SK-N-SH (cell line): ENCODE measurements around the gene PSMB2. TPM values are rescaled to one million over a fixed set of nuclear protein-coding genes. Genes with fewer than 3 reads are reported as not detected.

Experiments used
- CTCF ChIA-PET: fragments of 300-600, 350-600 bp; formaldehyde crosslinking; extraction: SDS; loops from one replicate; lab custom pipeline; 2021; lab: Yijun Ruan, JAX
- POLR2A ChIA-PET: fragments of 350-600 bp; sonication (Branson Sonifier 250); formaldehyde crosslinking; extraction: SDS; loops from one replicate; lab custom pipeline; 2020; ENCODE audit warnings: antibody characterized with exemption, inconsistent platforms; lab: Yijun Ruan, JAX
- DNase-seq: peaks from one replicate; pipeline ENCODE4 v3.0.0; 2012
- H2AFZ ChIP-seq: fragments of 200-600 bp; sonication (generic); 2 replicates; pipeline ENCODE4 v1.8.1; 2016; ENCODE audit warnings: antibody characterized with exemption, mild to moderate bottlenecking, low read depth
- H3F3A ChIP-seq: fragments of 200-600 bp; sonication (generic); replicated peaks from 2 replicates; pipeline ENCODE3; 2016; ENCODE audit warnings: antibody characterized with exemption, mild to moderate bottlenecking; ENCODE audit not compliant: insufficient read depth
- H3K27ac ChIP-seq, 2 experiments: fragments of 200-500 bp in 1 of 2; fragments of 200-600 bp in 1 of 2; sonication (Bioruptor generic) in 1 of 2; sonication (generic), shearing (Covaris generic) in 1 of 2; 2 replicates each; pipeline versions ENCODE4 v1.5.1 to v1.6.1; 2014 to 2016; ENCODE audit warnings: low read depth in 2 of 2, inconsistent platforms in 1 of 2, low read length in 1 of 2, mild to moderate bottlenecking in 1 of 2, mixed read lengths in 1 of 2
- H3K27me3 ChIP-seq: fragments of 200-600 bp; sonication (generic), shearing (Covaris generic); 2 replicates; pipeline ENCODE4 v1.6.1; 2016; ENCODE audit warnings: mixed run types; ENCODE audit not compliant: insufficient read depth
- H3K36me3 ChIP-seq, 2 experiments: fragments of 200-500 bp in 1 of 2; fragments of 200-600 bp in 1 of 2; sonication (Bioruptor generic) in 1 of 2; sonication (generic) in 1 of 2; replicated peaks in 1 of 2; 2 replicates each; pipeline versions ENCODE3 to v1.5.1; 2014 to 2016; ENCODE audit warnings: low read length in 1 of 2, mild to moderate bottlenecking in 1 of 2; ENCODE audit not compliant: insufficient read depth in 2 of 2, control insufficient read depth in 1 of 2
- H3K4me1 ChIP-seq, 2 experiments: fragments of 200-500 bp in 1 of 2; fragments of 200-600 bp in 1 of 2; sonication (Bioruptor generic) in 1 of 2; sonication (generic), shearing (Covaris generic) in 1 of 2; 2 replicates each; pipeline versions ENCODE4 v1.5.1 to v1.6.1; 2014 to 2016; ENCODE audit warnings: low read depth in 1 of 2, low read length in 1 of 2, mixed run types in 1 of 2; ENCODE audit not compliant: insufficient read depth in 2 of 2, control insufficient read depth in 1 of 2
- H3K4me2 ChIP-seq: fragments of 200-600 bp; sonication (generic), shearing (Covaris generic); 2 replicates; pipeline ENCODE4 v1.6.1; 2017; ENCODE audit warnings: mixed run types
- H3K4me3 ChIP-seq, 2 experiments: fragments of 200-500 bp in 1 of 2; fragments of 200-600 bp in 1 of 2; sonication (Bioruptor generic) in 1 of 2; sonication (generic), shearing (Covaris generic) in 1 of 2; 2 replicates each; pipeline versions ENCODE4 v1.5.1 to v1.8.1; 2014 to 2016; ENCODE audit warnings: low read depth in 2 of 2, inconsistent platforms in 1 of 2, low read length in 1 of 2, mild to moderate bottlenecking in 1 of 2, mixed read lengths in 1 of 2, moderate library complexity in 1 of 2
- H3K79me2 ChIP-seq: fragments of 200-600 bp; sonication (generic); 2 replicates; pipeline ENCODE4 v1.8.1; 2017; ENCODE audit warnings: mild to moderate bottlenecking; ENCODE audit not compliant: insufficient read depth
- H3K9ac ChIP-seq: fragments of 200-600 bp; sonication (generic); 2 replicates; pipeline ENCODE4 v1.6.1; 2017; ENCODE audit warnings: mixed run types
- H3K9me2 ChIP-seq: fragments of 200-600 bp; sonication (generic); 2 replicates; pipeline ENCODE4 v1.6.1; 2017; ENCODE audit warnings: mixed run types
- H3K9me3 ChIP-seq: fragments of 200-600 bp; sonication (generic); 2 replicates; pipeline ENCODE4 v1.6.1; 2017; ENCODE audit warnings: mixed run types, mild to moderate bottlenecking, moderate library complexity
- H4K20me1 ChIP-seq: fragments of 200-600 bp; sonication (generic); 2 replicates; pipeline ENCODE4 v1.6.1; 2017; ENCODE audit warnings: mild to moderate bottlenecking, mixed run types; ENCODE audit not compliant: insufficient read depth
- ELF1 ChIP-seq: IDR thresholded peaks from 2 replicates; pipeline ENCODE4 v1.4.0; 2012
- EP300 ChIP-seq, 2 experiments: IDR thresholded peaks; 2 replicates each; pipeline versions ENCODE4 v1.4.0 to v1.6.1; 2012; ENCODE audit warnings: borderline replicate concordance in 1 of 2, low read depth in 1 of 2, low read length in 1 of 2
- FOSL2 ChIP-seq: IDR thresholded peaks from 2 replicates; pipeline ENCODE4 v1.4.0; 2012; ENCODE audit warnings: low read depth, mild to moderate bottlenecking, moderate library complexity, borderline replicate concordance
- FOXM1 ChIP-seq: IDR thresholded peaks from 2 replicates; pipeline ENCODE4 v1.4.0; 2012; ENCODE audit warnings: low read depth, mild to moderate bottlenecking
- GATA2 ChIP-seq: sonication (generic); formaldehyde crosslinking; IDR thresholded peaks from 2 replicates; pipeline ENCODE4 v1.5.0; 2020; ENCODE audit warnings: mild to moderate bottlenecking, missing genetic modification reagents
- MXI1 ChIP-seq: IDR thresholded peaks from 2 replicates; pipeline ENCODE4 v1.6.1; 2012; ENCODE audit warnings: mild to moderate bottlenecking, low read depth, low read length, improper control_type of control experiment
- NFIC ChIP-seq: IDR thresholded peaks from 2 replicates; pipeline ENCODE4 v1.4.0; 2012; ENCODE audit warnings: borderline replicate concordance
- RAD21 ChIP-seq: IDR thresholded peaks from 2 replicates; pipeline ENCODE4 v1.6.1; 2012; ENCODE audit warnings: mild to moderate bottlenecking, low read length
- REST ChIP-seq: IDR thresholded peaks from 2 replicates; pipeline ENCODE4 v1.6.1; 2012; ENCODE audit warnings: mild to moderate bottlenecking, low read depth, low read length, moderate library complexity
- RFX5 ChIP-seq: IDR thresholded peaks from 2 replicates; pipeline ENCODE4 v1.6.1; 2012; ENCODE audit warnings: mild to moderate bottlenecking, improper control_type of control experiment, low read length
- RXRA ChIP-seq: IDR thresholded peaks from 2 replicates; pipeline ENCODE4 v1.4.0; 2012; ENCODE audit warnings: low read depth, mild to moderate bottlenecking, borderline replicate concordance
- SIN3A ChIP-seq: IDR thresholded peaks from 2 replicates; pipeline ENCODE4 v1.6.1; 2012; ENCODE audit warnings: low read depth, mild to moderate bottlenecking, low read length, moderate library complexity, borderline replicate concordance
- TCF12 ChIP-seq: IDR thresholded peaks from 2 replicates; pipeline ENCODE4 v1.4.0; 2012
- TEAD4 ChIP-seq: IDR thresholded peaks from 2 replicates; pipeline ENCODE4 v1.4.0; 2012; ENCODE audit warnings: mild to moderate bottlenecking, borderline replicate concordance; ENCODE audit not compliant: insufficient read depth
- YY1 ChIP-seq: IDR thresholded peaks from 2 replicates; pipeline ENCODE4 v1.4.0; 2012; ENCODE audit warnings: low read depth, mild to moderate bottlenecking
- WGBS: methylation state at CpG from one replicate; pipeline ENCODE4 v1.1.6; 2017; ENCODE audit warnings: low lambda C conversion rate; 5-methylcytosine and 5-hydroxymethylcytosine counted together
- polyA plus RNA-seq, 3 experiments: library from polyadenylated mRNA; depleted of rRNA; stranded (reverse); fragments of >200 nt; gene quantifications; 2 replicates each; pipeline ENCODE4 v1.2.3, GENCODE V29; 2012
- TF ChIP-seq, protein P1 (sequence below): fragments of 150-350 bp; IDR thresholded peaks from 2 replicates; pipeline ENCODE4 v1.6.1; 2016; ENCODE audit warnings: mild to moderate bottlenecking, low read depth, low read length
- TF ChIP-seq, protein P2 (sequence below): fragments of 150-350 bp; IDR thresholded peaks from 2 replicates; pipeline ENCODE4 v1.6.1; 2017; ENCODE audit warnings: antibody characterized with exemption, low read length, low read depth, borderline replicate concordance
- TF ChIP-seq, protein P3 (sequence below): IDR thresholded peaks from 2 replicates; pipeline ENCODE4 v1.4.0; 2012; ENCODE audit warnings: low read depth, borderline replicate concordance

PSMB2 gene
- polyA plus RNA-seq, 1 of the 3 experiments (the other 2 are of a cell fraction): 83.5 TPM

GRCh38 chr1:35592991-35593769 lies 48.1 kb downstream of the PSMB2 start:
- 93% methylated on average over 8 of the region's 8 CpGs for WGBS
- no peaks in the 10 kb centered on the region for H3K79me2 ChIP-seq
- H4K20me1 ChIP-seq: no peaks in the 10 kb centered on the region
- no peaks in the 10 kb centered on the region for H3K36me3 ChIP-seq
- H2AFZ ChIP-seq: no peak overlapping the region
- H3K9ac ChIP-seq: no peak overlapping the region
- H3K27me3 ChIP-seq: no peaks in the 10 kb centered on the region
- no peaks in the 10 kb centered on the region for H3K9me2 ChIP-seq
- DNase-seq: no peak
- CTCF ChIA-PET: interaction anchor here (0.9 to 2.1 kb wide), 3 partner anchors 24 to 134 kb away, joined by 5 to 8 read pairs (median 5); no protein-coding TSS in a partner anchor
- H3K9me3 ChIP-seq: no peaks in the 10 kb centered on the region
- no peak for TF ChIP-seq FOXM1
- H3F3A ChIP-seq: peaks cover 5% of the 10 kb centered on the region
- no peaks in the 10 kb centered on the region; a peak in 1 of 4 replicates for H3K4me1 ChIP-seq
- H3K4me2 ChIP-seq: no peak overlapping the region
- POLR2A ChIA-PET: no interaction called here
- no peak overlapping the region for H3K4me3 ChIP-seq
- H3K27ac ChIP-seq: no peak overlapping the region

GRCh38 chr1:35591211-35591610 lies 50.1 kb downstream of the PSMB2 start:
- no peaks in the 10 kb centered on the region for H3K4me1 ChIP-seq
- no peak overlapping the region for H2AFZ ChIP-seq
- H3K79me2 ChIP-seq: no peaks in the 10 kb centered on the region
- no peak overlapping the region for H3K27ac ChIP-seq
- no peaks in the 10 kb centered on the region for H3K27me3 ChIP-seq
- no peak overlapping the region for H3K4me3 ChIP-seq
- H3K36me3 ChIP-seq: no peaks in the 10 kb centered on the region
- no peaks in the 10 kb centered on the region for H3K9me2 ChIP-seq
- no peak overlapping the region for H3K9ac ChIP-seq
- DNase-seq: no peak
- no peaks in the 10 kb centered on the region for H3K9me3 ChIP-seq
- no peak overlapping the region for H3K4me2 ChIP-seq
- ChIA-PET POLR2A (no interaction called here), CTCF (interaction anchor here (1.1 to 1.2 kb wide), 2 partner anchors 9 to 136 kb away, joined by 3 read pairs; no protein-coding TSS in a partner anchor)
- WGBS: 96% methylated on average over 8 of the region's 8 CpGs
- TF ChIP-seq, protein P1, sequence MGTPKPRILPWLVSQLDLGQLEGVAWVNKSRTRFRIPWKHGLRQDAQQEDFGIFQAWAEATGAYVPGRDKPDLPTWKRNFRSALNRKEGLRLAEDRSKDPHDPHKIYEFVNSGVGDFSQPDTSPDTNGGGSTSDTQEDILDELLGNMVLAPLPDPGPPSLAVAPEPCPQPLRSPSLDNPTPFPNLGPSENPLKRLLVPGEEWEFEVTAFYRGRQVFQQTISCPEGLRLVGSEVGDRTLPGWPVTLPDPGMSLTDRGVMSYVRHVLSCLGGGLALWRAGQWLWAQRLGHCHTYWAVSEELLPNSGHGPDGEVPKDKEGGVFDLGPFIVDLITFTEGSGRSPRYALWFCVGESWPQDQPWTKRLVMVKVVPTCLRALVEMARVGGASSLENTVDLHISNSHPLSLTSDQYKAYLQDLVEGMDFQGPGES: no peak
- TF ChIP-seq MXI1: no peak
- no peak for TF ChIP-seq RAD21
- no peak for TF ChIP-seq YY1
- no peak for TF ChIP-seq REST
- no peak for TF ChIP-seq TCF12
- TF ChIP-seq RXRA: no peak
- no peak for TF ChIP-seq NFIC
- TF ChIP-seq EP300 (IDR thresholded peaks at IDR 0.05; ENCODE audit: borderline replicate concordance in 1 of 2, low read depth in 1 of 2, low read length in 1 of 2): no peak
- TF ChIP-seq, protein P2, sequence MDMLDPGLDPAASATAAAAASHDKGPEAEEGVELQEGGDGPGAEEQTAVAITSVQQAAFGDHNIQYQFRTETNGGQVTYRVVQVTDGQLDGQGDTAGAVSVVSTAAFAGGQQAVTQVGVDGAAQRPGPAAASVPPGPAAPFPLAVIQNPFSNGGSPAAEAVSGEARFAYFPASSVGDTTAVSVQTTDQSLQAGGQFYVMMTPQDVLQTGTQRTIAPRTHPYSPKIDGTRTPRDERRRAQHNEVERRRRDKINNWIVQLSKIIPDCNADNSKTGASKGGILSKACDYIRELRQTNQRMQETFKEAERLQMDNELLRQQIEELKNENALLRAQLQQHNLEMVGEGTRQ: no peak
- TF ChIP-seq FOXM1: no peak
- TF ChIP-seq SIN3A: no peak
- TF ChIP-seq GATA2: no peak
- no peak for TF ChIP-seq FOSL2
- TF ChIP-seq TEAD4: no peak
- TF ChIP-seq RFX5: no peak
- no peak for TF ChIP-seq ELF1
- TF ChIP-seq, protein P3, sequence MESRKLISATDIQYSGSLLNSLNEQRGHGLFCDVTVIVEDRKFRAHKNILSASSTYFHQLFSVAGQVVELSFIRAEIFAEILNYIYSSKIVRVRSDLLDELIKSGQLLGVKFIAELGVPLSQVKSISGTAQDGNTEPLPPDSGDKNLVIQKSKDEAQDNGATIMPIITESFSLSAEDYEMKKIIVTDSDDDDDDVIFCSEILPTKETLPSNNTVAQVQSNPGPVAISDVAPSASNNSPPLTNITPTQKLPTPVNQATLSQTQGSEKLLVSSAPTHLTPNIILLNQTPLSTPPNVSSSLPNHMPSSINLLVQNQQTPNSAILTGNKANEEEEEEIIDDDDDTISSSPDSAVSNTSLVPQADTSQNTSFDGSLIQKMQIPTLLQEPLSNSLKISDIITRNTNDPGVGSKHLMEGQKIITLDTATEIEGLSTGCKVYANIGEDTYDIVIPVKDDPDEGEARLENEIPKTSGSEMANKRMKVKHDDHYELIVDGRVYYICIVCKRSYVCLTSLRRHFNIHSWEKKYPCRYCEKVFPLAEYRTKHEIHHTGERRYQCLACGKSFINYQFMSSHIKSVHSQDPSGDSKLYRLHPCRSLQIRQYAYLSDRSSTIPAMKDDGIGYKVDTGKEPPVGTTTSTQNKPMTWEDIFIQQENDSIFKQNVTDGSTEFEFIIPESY: no peak
- H4K20me1 ChIP-seq: no peaks in the 10 kb centered on the region
- H3F3A ChIP-seq: no peaks in the 10 kb centered on the region
